ENCODE results near the gene ITPK1. TPM values are rescaled to one million over a fixed set of nuclear protein-coding genes. Genes with fewer than 3 reads are reported as not detected.

The ITPK1 gene
- total RNA-seq, 1 experiment from 2014 or later = 80.3 TPM

DNA sequence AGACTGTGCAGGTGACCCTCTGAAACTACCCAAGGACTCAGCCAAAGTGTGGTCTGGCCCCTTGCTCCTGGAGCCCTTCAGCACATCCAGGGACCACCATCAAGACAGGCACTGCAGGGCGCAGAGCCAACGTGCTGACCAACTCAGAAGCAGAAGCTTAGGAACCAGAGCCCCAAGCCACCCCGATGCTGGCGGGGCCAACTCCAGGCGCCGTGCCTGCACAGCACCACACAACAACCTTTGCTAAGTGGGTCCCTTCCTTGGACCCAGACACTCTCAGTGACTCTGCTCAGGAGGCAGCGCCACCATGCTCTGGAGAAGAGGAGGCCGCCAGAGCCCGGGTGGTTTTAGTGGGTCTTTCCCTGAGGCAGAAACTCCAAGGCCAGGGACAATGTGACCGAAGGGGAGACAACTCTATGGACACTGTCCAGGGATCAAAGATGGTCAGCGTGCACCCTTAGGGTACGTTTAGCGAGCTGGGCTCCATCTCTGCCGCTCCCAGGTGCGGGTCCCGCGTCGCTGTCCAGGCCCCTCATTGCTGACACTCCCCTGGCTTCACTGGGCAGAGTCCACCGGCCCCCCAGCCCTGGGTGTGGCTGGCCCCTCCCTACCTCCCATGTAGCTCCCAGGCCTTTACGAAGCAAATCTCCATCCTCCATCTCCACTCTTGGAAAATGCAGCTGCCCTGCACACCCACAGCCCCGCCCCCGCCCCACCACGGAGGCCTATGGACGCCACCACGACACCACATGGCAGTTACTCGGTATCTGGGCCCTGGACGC is 176.6 kb downstream of the ITPK1 start:
- no peak for DNase-seq (ENCODE audit: low spot score)

DNA sequence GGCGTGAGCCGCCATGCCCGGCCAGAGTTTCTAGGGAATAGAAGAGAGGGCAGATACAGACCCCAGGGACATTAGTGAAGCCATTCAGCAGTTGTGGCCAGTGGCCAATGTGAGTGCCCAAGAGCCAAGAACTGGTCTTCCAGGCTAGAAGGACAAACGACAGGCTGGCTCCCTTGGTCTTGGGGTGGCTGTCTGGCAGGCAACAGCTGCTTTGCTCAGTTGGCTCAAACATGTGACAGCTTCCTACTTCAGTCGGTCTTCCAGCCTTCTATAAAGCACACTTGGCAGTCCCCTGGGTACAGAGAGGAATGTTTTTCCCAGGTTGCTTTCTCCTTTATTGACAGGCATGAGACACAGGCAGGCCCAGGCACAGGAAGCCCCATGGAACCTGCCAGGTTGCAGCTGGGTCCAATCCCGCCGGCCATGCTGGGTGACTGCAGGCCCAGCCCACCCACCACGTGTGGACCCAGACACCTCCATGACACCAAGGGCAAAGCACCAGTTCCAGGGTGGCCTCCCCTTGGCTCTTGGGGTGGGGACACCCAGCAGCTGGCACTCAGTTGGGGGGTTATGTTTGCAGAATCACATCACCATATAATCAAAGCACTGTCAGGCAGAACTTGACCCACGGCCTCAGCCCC is 177.4 kb downstream of the ITPK1 start:
- no peak for DNase-seq (ENCODE audit: low spot score)

DNA sequence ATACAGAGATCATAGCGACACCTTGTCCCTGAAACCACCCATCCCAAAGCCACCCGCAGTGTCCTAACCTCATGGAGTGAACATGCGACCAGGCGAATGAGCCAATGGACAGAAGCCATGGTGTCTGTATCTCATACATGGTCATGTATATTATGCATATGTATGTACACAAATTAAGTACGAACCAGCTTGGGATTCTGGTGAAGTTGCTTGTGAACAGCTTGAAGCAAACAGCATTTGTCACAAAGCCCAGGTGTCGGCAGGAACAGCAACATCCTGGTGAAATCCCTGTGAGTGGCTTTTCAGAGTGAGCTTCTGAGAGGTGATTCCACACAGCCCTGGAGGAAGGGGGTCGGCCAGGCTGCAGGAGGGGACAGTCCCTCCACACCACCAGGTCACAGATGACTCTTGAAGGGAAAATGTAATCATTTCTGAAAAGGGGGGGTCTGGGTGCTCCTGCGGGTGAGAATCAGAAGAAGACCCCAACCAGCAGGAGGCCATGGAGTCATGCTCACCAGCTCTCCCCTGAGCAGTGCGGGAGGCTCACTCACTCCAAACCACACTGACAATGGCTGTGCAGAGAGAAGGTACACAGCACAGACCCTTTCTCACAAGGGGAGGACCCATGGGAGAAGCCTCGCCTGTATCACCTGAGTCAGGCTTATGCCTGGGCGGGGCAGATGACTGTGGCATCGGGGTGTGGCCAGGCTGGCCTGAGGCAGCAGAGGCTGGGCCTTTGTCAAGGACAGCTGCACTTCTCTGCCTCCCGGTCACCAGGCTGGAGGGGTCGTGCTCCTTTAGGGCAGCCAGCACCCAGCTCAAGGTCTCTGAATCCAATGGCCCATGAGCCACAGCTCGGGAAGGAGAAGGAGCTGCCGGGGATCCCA is 178.4 kb downstream of the ITPK1 start:
- no peak for DNase-seq (ENCODE audit: low spot score)

DNA sequence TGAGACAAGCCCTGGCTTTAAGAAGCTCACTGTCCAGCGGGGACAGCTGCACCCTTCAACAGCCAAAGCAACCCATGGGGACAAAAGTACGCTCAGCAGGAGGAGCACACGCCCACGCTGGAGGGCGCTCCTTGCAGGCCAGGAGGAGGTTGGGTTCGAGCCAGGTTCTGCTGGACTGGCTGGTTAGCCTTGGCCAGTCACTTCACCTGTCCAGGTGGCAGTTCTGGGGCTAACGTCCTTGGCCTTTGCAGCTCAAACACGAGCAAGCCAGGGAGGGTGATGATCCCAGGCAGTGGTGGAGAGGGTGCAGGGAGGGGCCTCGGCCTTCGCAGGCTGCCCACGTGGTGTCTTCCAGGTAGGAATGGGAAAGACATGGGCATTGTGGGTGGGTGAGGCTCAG is 179.6 kb downstream of the ITPK1 start:
- DNase-seq (ENCODE audit: low spot score) = no peak

DNA sequence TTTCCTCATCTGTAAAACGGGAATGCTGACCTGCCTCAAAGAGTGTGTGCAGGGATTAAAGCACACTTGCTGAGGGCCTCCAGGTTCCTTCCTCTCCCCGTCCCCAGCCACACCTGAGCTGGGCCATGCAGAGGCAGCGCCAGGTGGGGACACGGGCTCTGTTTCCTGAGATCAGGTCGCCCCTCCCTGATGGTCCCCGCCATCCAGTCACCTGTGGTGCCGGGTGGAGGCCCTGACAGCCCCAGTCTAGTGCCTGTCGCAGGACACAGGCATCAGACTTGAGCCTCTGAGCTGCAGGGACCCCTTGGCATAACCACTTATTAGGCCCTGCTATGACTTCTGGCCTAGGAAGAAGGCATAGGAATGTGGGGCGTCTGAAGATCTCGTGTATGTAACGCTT is 180.3 kb downstream of the ITPK1 start:
- DNase-seq (ENCODE audit: low spot score) = no peak

DNA sequence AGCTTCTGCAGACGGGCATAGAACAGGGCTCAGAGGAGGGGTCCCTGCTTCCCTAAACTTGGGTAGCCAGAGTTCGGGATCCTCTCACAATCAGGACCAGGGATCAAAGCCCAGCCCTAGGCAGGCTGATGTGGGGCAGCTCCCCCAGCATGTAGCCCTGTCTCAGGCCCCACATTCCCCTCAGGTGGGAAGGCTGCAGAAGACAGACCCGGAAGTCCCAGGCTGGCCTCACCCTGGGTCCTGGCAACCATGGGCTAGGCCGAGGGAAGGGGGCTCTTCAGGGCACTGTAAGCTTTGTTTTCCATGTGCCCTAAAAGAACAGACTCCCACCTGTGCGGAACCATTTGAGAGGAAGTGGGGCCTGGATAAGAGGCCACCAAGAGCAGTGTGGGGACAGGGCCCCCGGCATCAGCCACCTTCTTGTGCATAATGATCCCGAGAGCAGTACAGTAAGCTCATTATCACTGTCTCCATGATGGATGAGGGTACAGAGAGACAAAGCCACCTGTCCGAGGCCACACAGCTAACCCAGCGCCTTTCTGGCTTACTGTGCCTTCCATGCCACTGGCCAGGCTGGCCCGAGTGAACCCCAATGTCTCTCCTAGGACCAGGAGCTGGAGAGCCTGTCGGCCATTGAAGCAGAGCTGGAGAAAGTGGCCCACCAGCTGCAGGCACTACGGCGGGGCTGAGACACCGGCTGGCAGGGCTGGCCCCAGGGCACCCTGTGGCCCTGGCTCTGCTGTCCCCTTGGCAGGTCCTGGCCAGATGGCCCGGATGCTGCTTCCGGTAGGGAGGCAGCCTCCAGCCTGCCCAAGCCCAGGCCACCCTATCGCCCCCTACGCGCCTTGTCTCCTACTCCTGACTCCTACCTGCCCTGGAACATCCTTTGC is 181.3 kb downstream of the ITPK1 start:
- DNase-seq (ENCODE audit: low spot score) = no peak

DNA sequence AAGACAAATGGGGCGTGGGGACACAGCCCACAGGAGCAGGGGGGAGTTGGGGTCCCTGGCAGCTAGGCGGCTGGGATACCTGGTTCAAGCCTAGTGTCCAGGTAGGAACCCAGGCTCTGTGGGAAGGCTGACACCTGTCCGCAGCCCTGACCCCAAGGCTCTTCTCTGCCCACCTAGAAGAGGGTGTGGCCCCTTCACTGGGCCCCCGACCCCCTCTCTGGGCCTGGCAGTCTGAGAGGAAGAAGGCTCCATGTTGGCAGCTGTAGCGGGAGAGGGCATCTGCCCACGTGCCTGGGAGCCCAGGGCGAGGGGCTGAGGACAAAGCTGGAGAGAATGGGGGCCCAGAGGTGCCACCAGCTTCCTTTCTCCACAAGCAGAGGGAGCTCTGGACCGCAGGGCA is 182.2 kb downstream of the ITPK1 start:
- no peak for DNase-seq (ENCODE audit: low spot score)

DNA sequence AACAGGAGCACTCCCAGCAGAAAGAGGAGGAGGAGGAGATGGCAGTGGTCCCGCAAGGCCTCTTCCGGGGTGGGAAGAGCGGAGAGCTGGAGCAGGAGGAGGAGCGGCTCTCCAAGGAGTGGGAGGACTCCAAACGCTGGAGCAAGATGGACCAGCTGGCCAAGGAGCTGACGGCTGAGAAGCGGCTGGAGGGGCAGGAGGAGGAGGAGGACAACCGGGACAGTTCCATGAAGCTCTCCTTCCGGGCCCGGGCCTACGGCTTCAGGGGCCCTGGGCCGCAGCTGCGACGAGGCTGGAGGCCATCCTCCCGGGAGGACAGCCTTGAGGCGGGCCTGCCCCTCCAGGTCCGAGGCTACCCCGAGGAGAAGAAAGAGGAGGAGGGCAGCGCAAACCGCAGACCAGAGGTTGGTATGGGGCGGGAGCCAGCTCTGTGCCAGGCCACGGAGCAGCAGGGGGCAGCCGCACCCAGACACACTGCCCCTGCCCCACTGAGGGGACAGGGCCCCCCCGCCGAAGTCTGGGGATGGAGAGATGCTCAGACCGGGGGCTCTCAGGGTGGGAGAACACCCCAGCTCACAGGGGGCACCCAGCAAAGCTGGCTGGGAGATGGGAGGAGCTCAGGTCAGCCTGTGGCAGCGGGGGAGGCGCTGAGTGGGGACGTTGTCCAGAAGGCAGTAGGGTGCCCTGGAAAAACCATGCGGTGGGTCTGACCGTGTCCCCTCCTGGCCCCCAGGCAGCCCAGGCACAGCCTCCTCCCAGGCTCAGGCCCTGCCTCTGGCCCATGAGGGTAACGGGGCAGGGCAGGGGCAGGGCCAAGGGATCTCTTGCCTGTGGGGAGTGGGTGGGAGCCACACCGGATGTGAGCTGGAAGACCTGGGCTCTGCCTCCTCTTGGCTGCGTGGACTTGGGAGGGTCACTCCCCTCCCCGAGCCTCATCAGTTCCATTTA is 183.0 kb downstream of the ITPK1 start:
- DNase-seq (ENCODE audit: low spot score) = no peak

DNA sequence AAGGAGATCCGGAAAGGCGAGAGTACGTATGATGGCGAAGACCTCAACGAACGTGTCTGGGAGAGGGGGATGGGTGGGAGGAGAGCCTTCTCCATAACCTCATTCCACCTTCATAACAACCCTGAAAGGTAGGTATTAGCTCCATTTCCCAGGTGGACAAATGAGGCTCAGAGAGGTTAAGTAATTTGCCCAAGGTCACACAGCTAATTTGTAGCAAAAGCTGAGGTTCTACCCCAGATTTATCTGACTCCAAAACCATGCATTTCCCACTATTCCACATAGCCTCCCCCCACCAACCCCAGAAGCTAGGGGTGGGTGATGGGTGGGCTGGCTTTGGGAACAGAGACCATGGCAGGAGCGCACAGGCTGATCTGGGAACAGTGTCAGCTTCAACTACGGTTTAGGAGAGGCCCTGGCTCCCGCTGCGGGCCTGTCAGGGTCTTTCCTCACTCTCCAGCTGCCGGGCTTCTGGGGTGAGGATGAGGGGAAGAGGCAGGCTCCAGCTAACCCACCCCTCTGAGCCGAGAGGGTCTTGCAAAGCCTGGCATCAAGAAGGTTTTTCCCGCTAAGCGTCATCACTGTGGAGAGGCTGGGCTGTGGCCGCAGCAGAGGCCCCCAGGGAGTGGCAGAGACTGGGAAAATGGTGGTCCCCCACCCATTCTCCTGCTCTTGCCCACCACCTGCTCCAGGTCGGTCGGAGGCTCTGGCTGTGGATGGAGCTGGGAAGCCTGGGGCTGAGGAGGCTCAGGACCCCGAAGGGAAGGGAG is 183.9 kb downstream of the ITPK1 start:
- DNase-seq (ENCODE audit: low spot score) = no peak

DNA sequence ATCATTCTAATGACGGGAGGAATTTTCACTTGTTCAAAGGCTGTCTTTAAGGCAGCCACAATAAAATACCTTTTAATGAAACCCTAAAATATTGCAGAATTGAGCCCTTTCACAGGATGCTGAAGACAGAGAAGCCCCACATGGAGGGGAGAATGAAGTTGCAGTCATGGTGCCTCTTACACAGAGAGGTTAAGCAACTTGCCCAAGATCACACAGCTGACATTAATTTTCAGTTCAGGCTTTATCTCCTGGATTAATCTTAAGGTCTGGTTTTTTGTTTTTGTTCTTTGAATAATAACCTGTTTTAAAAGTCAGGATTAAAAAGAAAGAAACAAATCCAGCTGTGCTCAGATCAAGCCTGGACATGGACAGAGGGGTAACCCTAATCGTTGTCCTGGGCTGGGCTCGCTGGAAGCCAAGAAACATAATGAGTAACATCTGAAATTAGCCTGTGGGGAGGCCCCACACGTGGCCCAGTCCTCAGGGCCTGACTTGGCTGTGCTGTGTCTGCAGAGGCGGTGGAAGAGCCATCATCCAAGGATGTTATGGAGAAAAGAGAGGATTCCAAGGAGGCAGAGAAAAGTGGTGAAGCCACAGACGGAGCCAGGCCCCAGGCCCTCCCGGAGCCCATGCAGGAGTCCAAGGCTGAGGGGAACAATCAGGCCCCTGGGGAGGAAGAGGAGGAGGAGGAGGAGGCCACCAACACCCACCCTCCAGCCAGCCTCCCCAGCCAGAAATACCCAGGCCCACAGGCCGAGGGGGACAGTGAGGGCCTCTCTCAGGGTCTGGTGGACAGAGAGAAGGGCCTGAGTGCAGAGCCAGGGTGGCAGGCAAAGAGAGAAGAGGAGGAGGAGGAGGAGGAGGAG is 184.8 kb downstream of the ITPK1 start:
- no peak for DNase-seq (ENCODE audit: low spot score)

DNA sequence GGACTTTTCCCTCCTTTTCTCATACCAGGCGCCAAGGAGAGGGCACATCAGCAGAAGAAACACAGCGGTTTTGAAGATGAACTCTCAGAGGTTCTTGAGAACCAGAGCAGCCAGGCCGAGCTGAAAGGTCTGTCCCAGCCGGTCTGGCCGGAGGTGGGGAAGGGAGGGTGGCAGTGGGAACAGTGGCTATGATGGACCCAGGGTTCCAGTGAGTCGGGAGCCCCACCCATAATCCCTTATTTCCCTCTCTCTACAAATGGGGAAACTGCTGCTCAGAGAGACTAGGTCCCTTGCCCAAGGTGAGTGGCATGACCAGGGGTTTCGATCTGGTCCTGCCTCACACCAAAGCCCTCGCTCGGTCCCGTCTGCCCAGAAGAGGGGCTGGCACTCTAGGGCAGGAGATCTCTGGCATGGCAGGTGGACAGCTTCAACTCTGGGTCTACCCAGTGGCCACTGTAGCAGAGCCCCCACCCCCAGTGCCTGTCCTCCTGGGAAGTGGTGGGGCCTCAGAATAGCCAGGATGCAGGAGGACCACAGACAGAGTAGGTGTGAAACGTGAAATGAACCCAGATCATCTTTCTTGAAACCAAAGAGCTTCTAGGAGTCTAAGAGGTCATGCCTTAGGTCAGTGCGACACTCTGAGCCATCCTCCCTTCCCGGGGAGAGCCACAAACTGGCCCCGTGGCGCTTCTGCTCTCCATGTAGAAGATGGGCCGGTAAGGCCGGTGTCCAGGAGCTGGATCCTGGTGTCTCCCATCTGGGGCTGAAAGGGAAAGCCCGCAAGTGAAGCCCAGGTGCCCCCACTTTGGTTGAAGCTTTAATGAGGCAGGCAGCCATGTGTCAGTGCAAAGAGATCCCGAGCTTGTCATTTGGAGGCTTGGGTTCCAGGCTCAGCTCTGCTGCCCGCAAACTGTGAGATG is 185.8 kb downstream of the ITPK1 start:
- no peak for DNase-seq (ENCODE audit: low spot score)

DNA sequence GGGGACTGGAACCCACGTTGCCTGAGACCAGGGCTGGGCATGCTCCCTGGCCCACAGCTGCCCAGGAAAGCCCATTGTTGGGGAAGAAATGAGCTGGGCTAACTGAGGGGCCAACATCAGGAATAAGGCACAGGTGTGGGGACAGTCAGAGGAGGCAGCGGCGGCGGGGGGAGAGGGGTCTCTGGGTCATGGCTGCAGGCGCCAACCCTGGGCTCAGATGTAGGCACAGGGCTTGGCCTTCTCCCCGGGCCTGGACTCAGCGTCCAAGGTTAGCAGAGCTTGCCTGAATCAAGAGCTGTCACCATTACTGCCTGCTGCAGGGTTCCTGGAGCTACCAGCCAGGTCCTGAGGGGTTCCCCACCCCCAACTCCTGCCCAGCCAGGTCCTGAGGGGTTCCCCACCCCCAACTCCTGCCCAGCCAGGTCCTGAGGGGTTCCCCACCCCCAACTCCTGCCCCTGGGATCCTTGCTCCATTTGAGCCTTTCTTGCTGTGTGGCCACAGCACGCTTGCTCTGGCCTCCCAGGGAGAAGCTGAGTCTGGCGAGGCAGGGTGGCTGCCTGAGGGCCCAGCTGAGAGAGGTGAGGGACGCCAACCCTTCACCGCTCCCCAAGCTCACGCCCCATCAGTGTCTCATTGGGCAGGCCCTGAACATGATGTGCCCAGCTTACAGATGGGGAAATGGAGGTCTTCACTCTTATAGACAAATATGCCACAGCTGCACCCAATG is 186.6 kb downstream of the ITPK1 start:
- DNase-seq (ENCODE audit: low spot score) = no peak

DNA sequence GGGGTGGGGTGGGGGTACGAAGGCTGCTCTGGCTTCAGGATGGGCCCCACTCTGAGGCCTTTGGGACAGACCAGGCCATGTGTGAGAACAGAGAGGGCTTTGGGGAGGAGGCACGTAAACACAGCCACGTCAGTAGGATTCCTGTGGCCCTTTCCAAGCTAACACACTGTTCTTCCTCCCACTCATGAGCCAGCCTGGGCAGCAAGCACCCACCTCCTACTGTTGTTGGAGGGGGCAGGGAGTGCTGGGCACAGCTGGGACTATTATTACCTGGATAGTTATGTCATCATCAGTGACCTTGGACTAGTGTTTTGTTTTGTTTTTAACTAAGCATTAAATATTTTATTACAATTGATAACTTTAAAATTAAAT is 187.5 kb downstream of the ITPK1 start:
- no peak for DNase-seq (ENCODE audit: low spot score)

DNA sequence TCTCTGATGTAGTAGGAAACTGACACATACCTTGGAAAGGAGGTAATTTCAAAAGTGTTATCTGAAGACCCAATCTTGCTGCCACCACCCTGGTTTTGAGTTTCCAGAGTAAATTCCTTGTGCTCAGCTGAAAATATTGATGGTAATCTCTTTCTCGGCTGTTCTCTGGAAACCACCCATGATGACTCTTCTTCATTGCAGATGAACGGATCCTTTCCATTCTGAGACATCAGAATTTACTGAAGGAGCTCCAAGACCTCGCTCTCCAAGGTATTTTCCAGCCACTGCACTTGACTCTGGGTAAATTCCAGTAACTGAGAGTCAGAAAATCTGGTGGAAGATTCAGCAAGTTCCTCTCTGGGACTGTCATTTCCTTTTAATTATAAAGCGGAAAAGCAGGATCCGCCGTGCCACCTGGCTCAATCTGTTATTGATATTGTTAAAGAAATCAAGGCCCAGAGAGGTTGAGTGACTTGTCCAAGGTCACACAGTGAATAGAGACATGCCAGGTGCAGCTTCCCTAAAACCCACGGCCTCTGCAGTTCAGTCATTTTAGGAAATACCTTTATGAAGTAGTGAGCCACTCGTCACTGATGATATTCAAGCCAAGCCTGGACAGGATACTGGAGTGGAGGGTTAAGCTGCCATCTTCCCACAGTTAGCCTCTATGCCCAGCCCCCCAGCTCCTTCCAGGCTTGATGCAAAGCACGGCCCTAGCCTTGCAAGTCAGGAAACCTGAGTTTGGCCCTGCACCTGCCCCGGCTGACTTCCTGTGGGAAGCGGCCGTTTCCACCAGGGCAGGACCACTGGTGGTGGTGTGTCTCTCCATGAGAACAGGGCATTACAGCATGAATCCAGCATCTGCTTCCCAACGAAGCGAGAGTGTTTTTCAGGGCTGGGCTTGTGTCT is 188.1 kb downstream of the ITPK1 start:
- no peak for DNase-seq (ENCODE audit: low spot score)

DNA sequence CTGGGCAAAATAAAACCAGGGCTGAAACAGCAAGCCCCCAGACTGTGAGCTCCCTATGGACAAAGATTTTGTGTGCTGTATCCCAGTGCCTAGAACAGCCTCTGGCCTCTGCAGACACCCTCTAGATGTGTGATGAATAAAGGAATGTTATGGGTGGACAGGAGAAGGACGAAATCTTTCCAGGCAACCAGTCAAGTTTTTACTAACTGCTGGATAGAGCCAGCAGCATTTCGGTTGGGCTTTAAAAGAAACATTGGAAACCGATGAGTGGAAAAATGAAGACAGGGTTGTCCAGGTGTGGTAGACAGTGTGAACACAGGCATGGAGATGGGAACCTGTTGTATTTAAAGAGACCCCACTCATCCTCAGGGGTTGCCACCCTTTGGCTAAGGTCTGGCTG is 188.8 kb downstream of the ITPK1 start:
- no peak for DNase-seq (ENCODE audit: low spot score)
